Natural killer cell (primary cell): ENCODE results near the gene PTPRM. TPM values are rescaled to one million over a fixed set of nuclear protein-coding genes. Genes with fewer than 3 reads are reported as not detected.

Experiments
- ATAC-seq, 3 donors: fragments of 150-1000 bp in 2 of 3; fragments of 200-7000 bp in 1 of 3; cut with Tn5 transposase; 1 replicate in 1 of 3; 2 replicates in 2 of 3; pipeline ENCODE4 v1.10.0; 2021; ENCODE audit warnings: mild to moderate bottlenecking in 2 of 3, moderate library complexity in 2 of 3
- DNase-seq, 2 donors: peaks; one replicate each; pipeline versions ENCODE4 v3.0.0 to v3.0.0-alpha.2; 2013 to 2021; ENCODE audit warnings: mixed read lengths in 1 of 2
- H3K27ac ChIP-seq: one replicate; pipeline ENCODE4 v1.5.1; 2013; ENCODE audit warnings: mild to moderate bottlenecking, low read length
- H3K27me3 ChIP-seq: one replicate; pipeline ENCODE4 v1.6.1; 2013; ENCODE audit warnings: low read length; ENCODE audit not compliant: control insufficient read depth, insufficient read depth
- H3K36me3 ChIP-seq: one replicate; pipeline ENCODE4 v1.6.1; 2013; ENCODE audit warnings: low read length; ENCODE audit not compliant: control insufficient read depth, insufficient read depth
- H3K4me1 ChIP-seq: one replicate; pipeline ENCODE4 v1.6.1; 2013; ENCODE audit warnings: low read length; ENCODE audit not compliant: control insufficient read depth, insufficient read depth
- H3K4me3 ChIP-seq: one replicate; pipeline ENCODE4 v1.5.1; 2013; ENCODE audit warnings: low read length
- H3K9me3 ChIP-seq: one replicate; pipeline ENCODE4 v1.6.1; 2013; ENCODE audit warnings: low read length; ENCODE audit not compliant: control insufficient read depth, insufficient read depth
- H3K27ac Mint-ChIP-seq, 2 donors: one replicate each; pipeline ENCODE4 v1.8.0; 2022; ENCODE audit warnings: mild to moderate bottlenecking in 2 of 2, mixed read lengths in 2 of 2, moderate library complexity in 1 of 2
- H3K27me3 Mint-ChIP-seq, 2 donors: one replicate each; pipeline ENCODE4 v1.8.0; 2022; ENCODE audit warnings: low read depth in 2 of 2, mixed read lengths in 2 of 2
- H3K36me3 Mint-ChIP-seq: one replicate; pipeline ENCODE4 v1.8.0; 2022; ENCODE audit warnings: mixed read lengths
- H3K4me1 Mint-ChIP-seq, 2 donors: one replicate each; pipeline ENCODE4 v1.8.0; 2022; ENCODE audit warnings: mixed read lengths in 2 of 2
- H3K4me3 Mint-ChIP-seq: one replicate; pipeline ENCODE4 v1.8.0; 2022; ENCODE audit warnings: mild to moderate bottlenecking, moderate library complexity, mixed read lengths
- H3K9me3 Mint-ChIP-seq, 2 donors: one replicate each; pipeline ENCODE4 v1.8.0; 2022; ENCODE audit warnings: mixed read lengths in 2 of 2
- CTCF ChIP-seq: fragments of 200-600 bp; IDR thresholded peaks from one replicate; pipeline ENCODE4 v1.8.0; 2022; ENCODE audit warnings: antibody characterized with exemption
- WGBS: methylation state at CpG from one replicate; pipeline ENCODE4 v1.1.7; 2013; ENCODE audit warnings: missing lambda C conversion rate; ENCODE audit not compliant: insufficient coverage; 5-methylcytosine and 5-hydroxymethylcytosine counted together
- intact Hi-C: fragments of 100-400 bp; cut with micrococcal nuclease; formaldehyde crosslinking; loops from one replicate; pipeline ENCODE4 v1.14.2; 2022
- total RNA-seq, 4 donors: library from RNA; stranded (reverse); fragments of 120-200 nt in 1 of 4; gene quantifications; one replicate each; pipeline versions ENCODE4 v1.2.3 to v1.2.4, GENCODE V29; 2013 to 2022

Gene PTPRM
- total RNA-seq, 3 donors from 2014 or later (not counting 1 experiment from before 2014, with no cell fraction given), result 5.0 to 13.2 (median 12.1) TPM

GRCh38 chr18:7545734-7546133 lies 21.4 kb upstream of the PTPRM start:
- Histone ChIP-seq H3K36me3 (no peaks in the 10 kb centered on the region), H3K4me3 (no peak overlapping the region), H3K9me3 (no peaks in the 10 kb centered on the region), H3K4me1 (no peaks in the 10 kb centered on the region), H3K27ac (no peak overlapping the region), H3K27me3 (no peaks in the 10 kb centered on the region)
- TF ChIP-seq CTCF, result no peak
- ATAC-seq (no peak), DNase-seq (no peak)
- 89% methylated on average over 4 of the region's 5 CpGs for WGBS
- H3K36me3 Mint-ChIP-seq, result no peaks in the 10 kb centered on the region
- no peaks in the 10 kb centered on the region for H3K4me1 Mint-ChIP-seq
- H3K27me3 Mint-ChIP-seq, result peaks cover 0 to 7% of the 10 kb centered on the region in 2 donors
- H3K4me3 Mint-ChIP-seq, result no peak overlapping the region
- H3K9me3 Mint-ChIP-seq, result no peaks in the 10 kb centered on the region
- intact Hi-C loops, result no loop called here
- H3K27ac Mint-ChIP-seq, result no peak overlapping the region

GRCh38 chr18:7548221-7548620 lies 18.9 kb upstream of the PTPRM start:
- no peaks in the 10 kb centered on the region for H3K27me3 ChIP-seq
- no peak for TF ChIP-seq CTCF
- no peak overlapping the region for H3K4me3 ChIP-seq
- H3K27ac ChIP-seq, result no peak overlapping the region
- WGBS, result 95% methylated on average over 10 of the region's 11 CpGs
- no peak for DNase-seq
- H3K36me3 Mint-ChIP-seq, result no peaks in the 10 kb centered on the region
- H3K9me3 ChIP-seq, result no peaks in the 10 kb centered on the region
- no peaks in the 10 kb centered on the region for H3K36me3 ChIP-seq
- no peak for ATAC-seq
- intact Hi-C loops, result no loop called here
- no peak overlapping the region for H3K4me3 Mint-ChIP-seq
- H3K4me1 Mint-ChIP-seq, result no peaks in the 10 kb centered on the region
- no peak overlapping the region for H3K27ac Mint-ChIP-seq
- H3K27me3 Mint-ChIP-seq, result peaks cover 0 to 7% of the 10 kb centered on the region in 2 donors
- H3K9me3 Mint-ChIP-seq, result peaks cover 0 to 2% of the 10 kb centered on the region in 2 donors
- no peaks in the 10 kb centered on the region for H3K4me1 ChIP-seq

- H3K9me3 Mint-ChIP-seq, result peaks cover 0 to 2% of the 10 kb centered on the region in 2 donors
- H3K27me3 Mint-ChIP-seq, result peaks cover 0 to 7% of the 10 kb centered on the region in 2 donors
- intact Hi-C loops, result no loop called here
- WGBS, result 77% methylated on average over 2 of the region's 3 CpGs
- Histone ChIP-seq H3K27ac (no peak overlapping the region), H3K4me1 (no peaks in the 10 kb centered on the region), H3K27me3 (no peaks in the 10 kb centered on the region), H3K9me3 (no peaks in the 10 kb centered on the region), H3K4me3 (no peak overlapping the region), H3K36me3 (no peaks in the 10 kb centered on the region)
- H3K36me3 Mint-ChIP-seq, result no peaks in the 10 kb centered on the region
- no peak for DNase-seq
- no peak overlapping the region for H3K4me3 Mint-ChIP-seq
- no peak overlapping the region for H3K27ac Mint-ChIP-seq
- no peak for ATAC-seq
- no peak for TF ChIP-seq CTCF
- H3K4me1 Mint-ChIP-seq, result no peaks in the 10 kb centered on the region
Measured at GRCh38 chr18:7548721-7549120, 18.4 kb upstream of the PTPRM start.

GRCh38 chr18:7557973-7558372 lies 9.1 kb upstream of the PTPRM start:
- Mint-ChIP-seq H3K4me3 (no peak overlapping the region), H3K36me3 (no peaks in the 10 kb centered on the region), H3K27ac (no peak overlapping the region), H3K4me1 (no peaks in the 10 kb centered on the region), H3K27me3 (no peaks in the 10 kb centered on the region), H3K9me3 (peaks cover 0 to 2% of the 10 kb centered on the region in 2 donors)
- 88% methylated on average over 1 of the region's 2 CpGs for WGBS
- Histone ChIP-seq H3K27ac (no peak overlapping the region), H3K9me3 (no peaks in the 10 kb centered on the region), H3K4me1 (no peaks in the 10 kb centered on the region), H3K36me3 (no peaks in the 10 kb centered on the region), H3K27me3 (no peaks in the 10 kb centered on the region), H3K4me3 (no peak overlapping the region)
- intact Hi-C loops, result no loop called here
- no peak for TF ChIP-seq CTCF
- ATAC-seq, result no peak
- no peak for DNase-seq
